Measurements from ENCODE around the gene S1PR4.

Gene S1PR4, protein sequence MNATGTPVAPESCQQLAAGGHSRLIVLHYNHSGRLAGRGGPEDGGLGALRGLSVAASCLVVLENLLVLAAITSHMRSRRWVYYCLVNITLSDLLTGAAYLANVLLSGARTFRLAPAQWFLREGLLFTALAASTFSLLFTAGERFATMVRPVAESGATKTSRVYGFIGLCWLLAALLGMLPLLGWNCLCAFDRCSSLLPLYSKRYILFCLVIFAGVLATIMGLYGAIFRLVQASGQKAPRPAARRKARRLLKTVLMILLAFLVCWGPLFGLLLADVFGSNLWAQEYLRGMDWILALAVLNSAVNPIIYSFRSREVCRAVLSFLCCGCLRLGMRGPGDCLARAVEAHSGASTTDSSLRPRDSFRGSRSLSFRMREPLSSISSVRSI

DNA sequence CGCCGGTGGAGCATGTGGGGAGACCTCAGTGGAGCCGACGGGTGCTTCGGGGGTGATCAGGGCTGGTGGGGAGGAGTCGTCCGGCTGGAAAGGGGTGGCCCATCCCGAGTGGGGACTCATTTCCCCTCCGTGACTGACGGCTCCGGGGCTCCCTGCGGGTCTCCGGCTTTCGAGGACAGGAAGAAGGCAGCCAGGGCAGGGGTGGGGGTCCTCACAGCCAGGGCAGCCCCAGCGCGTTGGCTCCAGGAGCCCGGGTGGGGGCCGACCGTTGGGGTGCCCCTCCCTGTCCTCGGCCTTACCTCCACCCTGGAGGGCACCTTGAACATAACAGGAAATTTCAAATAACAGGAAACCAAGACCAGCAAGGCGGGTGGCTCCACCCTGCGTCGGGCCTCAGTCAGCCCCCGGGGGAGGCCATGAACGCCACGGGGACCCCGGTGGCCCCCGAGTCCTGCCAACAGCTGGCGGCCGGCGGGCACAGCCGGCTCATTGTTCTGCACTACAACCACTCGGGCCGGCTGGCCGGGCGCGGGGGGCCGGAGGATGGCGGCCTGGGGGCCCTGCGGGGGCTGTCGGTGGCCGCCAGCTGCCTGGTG is at the start of gene S1PR4:
Gene S1PR4, plus strand, starts transcription at position 393 of the 596 bp plus-strand sequence. Its CDS starts 24 bp downstream, at position 417.
- peak; percentile 88 for DNase-seq
- in situ Hi-C loops (cut with MboI; ENCODE audit: low pct_unique_long_range_greater_than_20kb, low sequenced_read_pairs) = no loop called here

DNA sequence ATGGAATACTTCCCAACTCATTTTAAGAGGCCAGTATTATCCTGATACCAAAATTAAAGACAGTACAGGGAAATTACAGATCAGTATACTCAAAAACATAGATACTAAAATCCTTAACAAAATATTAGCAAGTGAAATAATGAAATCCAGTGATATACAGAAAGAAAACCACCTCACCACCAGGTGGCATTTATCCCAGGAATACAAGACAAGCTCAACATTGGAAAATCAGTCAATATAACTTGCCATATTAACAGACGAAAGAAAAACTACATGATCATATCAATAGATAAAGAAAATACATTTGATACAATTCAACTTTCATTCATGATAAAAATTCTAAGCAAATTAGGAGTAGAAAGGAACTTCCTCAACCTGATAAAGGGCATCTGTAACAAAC is 49.5 kb upstream of the S1PR4 start:
- DNase-seq = peak; percentile 55

DNA sequence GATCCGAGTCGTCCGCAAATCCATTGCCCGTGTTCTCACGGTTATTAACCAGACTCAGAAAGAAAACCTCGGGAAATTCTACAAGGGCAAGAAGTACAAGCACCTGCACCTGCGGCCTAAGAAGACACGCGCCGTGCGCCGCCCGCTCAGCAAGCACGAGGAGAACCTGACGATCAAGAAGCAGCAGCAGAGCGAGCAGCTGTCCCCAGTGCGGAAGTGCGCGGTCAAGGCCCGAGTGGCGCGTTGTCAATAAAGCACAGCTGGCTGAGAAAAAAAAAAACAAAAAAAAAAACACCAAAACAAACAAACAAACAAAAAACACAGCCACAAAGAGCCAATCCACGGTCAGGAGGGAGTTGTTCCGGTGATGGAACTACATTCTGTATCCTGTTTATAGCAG is 47.4 kb upstream of the S1PR4 start:
- in situ Hi-C loops (cut with MboI; ENCODE audit: low pct_unique_long_range_greater_than_20kb, low sequenced_read_pairs) = no loop called here
- DNase-seq = peak; percentile 79

More for the DNA sequence above, 49.5 kb upstream of the S1PR4 start:
- in situ Hi-C loops (cut with MboI; ENCODE audit: low pct_unique_long_range_greater_than_20kb, low sequenced_read_pairs) = no loop called here

DNA sequence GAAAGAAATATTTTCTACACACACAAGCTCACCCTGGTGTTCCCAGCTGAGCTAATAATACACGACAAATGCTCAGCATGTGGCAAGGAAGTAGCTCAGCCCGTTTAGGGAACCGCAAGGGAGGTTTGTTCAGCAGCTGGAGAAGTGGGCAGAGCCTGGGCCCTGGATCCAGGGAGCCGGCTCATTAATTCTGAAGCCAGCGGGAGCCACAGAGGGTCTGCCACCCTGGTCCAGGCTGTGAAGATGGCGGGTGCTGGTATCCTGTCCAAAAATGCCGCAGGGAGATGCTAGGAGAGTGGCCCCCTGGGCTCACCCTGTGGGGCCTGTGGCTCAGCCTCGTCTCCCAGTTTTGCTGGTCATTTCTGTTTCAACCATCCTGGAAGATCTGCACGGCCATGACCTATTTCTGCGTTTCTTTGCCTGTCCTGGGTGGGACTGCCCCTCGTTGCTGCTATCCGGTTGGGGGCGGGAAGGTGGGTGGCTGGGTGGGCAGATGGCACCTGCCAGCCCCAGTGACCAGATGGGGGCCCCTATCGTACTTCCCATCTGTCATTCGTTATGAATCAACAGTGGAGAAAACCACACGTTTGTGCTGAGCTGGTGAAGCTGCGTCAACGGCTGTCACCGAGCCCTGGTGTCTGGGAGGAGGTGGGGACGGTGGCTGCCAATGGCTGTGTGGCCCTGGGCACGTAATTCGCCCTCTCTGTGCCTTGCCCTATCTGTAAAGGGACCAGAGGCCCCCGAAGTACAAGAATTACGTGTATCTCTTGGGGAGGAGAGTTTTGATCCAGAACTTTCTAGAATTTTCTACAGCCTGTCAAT is 45.4 kb upstream of the S1PR4 start:
- DNase-seq = peak; percentile 92
- in situ Hi-C loops (cut with MboI; ENCODE audit: low pct_unique_long_range_greater_than_20kb, low sequenced_read_pairs) = no loop called here

DNA sequence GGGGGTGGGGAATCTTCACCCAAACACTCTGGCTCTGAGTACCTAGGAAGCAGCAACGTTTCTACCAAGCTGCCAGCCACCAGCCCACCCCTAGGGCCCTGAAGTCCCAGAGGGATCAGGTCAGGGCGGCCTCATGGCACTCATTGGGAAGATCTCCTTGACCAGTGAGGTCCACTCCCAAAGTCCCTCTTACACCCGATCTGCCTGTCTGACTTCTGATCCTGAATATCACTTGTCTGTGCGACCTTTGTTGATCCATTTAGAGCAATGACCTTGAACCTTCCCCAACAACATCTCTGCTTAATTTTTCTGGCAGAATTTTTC is 44.8 kb upstream of the S1PR4 start:
- no peak for DNase-seq
- in situ Hi-C loops (cut with MboI; ENCODE audit: low pct_unique_long_range_greater_than_20kb, low sequenced_read_pairs) = no loop called here

DNA sequence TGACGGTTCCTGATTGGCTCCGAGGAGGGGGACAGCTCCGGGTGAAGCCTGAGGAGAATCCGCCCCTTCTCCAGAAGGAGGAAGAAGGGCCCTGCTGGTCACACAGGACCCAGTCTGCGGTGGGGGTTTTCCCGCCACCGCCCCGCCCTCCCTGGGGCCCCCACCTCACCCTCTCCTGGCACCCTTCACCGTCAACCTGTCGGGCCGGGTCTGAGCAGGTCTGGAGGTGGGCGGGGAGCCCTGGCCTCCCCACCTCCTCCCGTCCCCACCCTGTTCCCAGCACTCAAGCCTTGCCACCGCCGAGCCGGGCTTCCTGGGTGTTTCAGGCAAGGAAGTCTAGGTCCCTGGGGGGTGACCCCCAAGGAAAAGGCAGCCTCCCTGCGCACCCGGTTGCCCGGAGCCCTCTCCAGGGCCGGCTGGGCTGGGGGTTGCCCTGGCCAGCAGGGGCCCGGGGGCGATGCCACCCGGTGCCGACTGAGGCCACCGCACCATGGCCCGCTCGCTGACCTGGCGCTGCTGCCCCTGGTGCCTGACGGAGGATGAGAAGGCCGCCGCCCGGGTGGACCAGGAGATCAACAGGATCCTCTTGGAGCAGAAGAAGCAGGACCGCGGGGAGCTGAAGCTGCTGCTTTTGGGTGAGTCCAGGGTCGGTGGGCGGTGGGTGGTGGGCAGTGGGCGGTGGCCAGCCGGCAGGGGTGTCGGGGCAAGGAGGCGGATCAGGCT is 42.4 kb upstream of the S1PR4 start, which contains the start of gene GNA15:
Gene GNA15, plus strand, starts transcription at position 73 of the 723 bp plus-strand sequence. Its CDS starts 418 bp downstream, at position 491.
- DNase-seq = peak; percentile 62
- in situ Hi-C loops (cut with MboI; ENCODE audit: low pct_unique_long_range_greater_than_20kb, low sequenced_read_pairs) = no loop called here

DNA sequence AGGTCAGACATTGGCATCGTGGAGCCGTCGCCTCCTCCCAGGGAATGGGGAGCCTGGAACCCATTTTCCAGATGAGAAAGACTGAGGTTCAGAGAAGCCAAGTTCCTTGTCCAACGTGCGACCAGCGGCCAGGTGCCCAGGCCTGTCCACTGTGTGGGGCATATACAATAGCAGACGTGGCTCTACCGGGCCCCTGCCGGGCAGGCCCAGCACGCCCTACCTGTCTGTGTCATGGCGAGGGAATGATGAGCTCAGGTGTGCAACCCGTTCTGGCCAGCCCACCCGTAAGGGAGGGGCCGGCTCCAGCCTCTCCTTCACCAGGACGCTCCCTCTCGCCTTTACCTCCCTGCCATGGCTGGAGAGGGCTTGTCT is 41.9 kb upstream of the S1PR4 start:
- no peak for DNase-seq
- in situ Hi-C loops (cut with MboI; ENCODE audit: low pct_unique_long_range_greater_than_20kb, low sequenced_read_pairs) = no loop called here

DNA sequence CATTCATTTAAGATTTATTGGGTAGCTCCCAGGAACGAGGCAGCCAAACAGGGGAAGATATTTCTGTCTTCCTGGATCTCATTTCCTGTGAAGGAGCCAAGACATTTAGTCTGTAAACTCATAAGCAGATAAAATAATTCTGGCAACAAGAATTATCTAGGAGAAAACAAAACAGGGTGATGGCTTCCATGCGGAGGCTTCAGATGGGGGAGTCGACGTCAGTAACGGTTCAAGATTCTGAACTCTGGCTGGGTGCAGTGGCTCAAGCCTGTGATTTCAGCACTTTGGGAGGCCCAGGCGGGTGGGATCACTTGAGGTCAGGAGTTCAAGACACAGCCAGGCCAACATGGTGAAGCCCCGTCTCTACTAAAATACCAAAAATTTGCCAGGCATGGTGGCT is 41.5 kb upstream of the S1PR4 start:
- in situ Hi-C loops (cut with MboI; ENCODE audit: low pct_unique_long_range_greater_than_20kb, low sequenced_read_pairs) = no loop called here
- DNase-seq = peak; percentile 37

DNA sequence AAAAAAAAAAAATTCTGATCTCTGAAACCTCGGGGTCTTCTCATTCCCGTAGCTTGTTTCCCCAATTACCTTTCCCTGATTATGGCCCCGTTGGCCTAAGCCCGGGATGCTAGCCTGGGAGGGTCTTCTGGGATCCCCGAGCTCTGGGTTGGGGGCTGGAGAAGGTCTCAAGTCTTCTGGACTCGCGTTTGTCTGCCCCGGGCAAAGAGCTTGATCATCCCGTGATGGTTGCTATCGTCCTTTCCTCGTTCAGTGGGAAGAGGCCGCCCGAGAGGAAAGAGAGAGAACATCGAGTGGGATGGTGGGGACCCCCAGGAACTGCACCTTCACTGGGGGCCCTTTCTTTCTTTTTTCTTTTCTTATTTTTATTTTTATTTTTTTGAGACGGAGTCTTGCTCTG is 40.3 kb upstream of the S1PR4 start:
- DNase-seq = no peak
- in situ Hi-C loops (cut with MboI; ENCODE audit: low pct_unique_long_range_greater_than_20kb, low sequenced_read_pairs) = no loop called here

DNA sequence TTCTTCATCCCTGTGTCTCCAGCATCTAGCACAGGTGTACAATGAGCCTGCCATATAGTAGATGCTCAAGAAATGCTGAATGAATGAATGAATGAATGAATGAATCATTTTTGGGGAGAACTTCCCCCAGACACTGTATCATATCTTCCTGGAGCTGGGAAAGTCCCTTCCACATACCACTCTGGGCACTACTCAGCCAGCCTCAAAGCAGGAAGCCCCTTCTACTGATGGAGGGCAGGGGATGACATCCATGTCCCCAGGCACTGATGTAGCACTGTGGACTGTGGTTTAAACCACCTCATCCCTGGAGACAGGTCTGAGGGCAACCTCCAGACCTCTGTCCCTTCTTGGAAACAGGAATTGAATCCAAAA is 37.9 kb upstream of the S1PR4 start:
- in situ Hi-C loops (cut with MboI; ENCODE audit: low pct_unique_long_range_greater_than_20kb, low sequenced_read_pairs) = no loop called here
- DNase-seq = no peak

DNA sequence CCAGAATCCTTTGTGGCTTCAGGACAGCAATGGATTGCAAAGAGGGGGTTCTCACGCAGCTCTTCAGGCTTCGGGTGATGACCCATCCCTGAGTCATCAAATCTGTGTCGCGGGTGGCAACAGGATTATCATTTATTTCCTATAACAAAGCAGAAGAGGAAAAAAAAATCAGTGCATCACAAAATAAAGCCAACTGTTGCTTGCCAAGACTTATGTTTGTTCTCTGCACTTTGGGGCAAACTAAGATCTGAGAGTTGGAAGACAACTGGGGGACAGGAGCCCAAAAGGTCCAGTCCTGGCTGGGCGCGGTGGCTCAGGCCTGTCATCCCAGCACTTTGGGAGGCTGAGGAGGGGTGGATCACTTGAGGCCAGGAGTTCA is 36.3 kb upstream of the S1PR4 start:
- no peak for DNase-seq
- in situ Hi-C loops (cut with MboI; ENCODE audit: low pct_unique_long_range_greater_than_20kb, low sequenced_read_pairs) = no loop called here

DNA sequence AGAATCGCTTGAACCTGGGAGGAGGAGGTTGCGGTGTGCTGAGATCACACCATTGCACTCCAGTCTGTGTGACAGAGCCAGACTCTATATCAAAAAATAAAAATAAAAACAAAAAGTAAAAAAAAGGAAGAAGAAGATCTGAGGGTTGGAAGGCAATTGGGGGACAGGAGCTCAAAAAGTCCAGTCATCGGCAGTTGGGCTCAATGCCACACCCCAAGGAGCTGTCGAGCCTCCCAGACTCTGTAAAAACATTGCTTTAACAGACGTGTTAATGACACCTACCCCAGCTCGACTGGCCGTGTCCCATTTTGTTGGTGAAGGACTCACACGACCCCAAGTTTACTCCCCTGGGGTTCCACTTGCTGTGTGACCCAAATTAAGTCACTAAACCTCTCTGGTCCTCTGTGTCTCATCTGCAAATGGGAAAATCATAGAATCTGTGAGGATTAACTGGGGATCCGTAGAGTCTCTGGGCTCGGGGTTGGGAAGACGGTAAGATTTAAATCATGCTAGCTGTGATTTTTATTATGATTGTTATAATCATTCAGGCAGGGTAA is 35.7 kb upstream of the S1PR4 start:
- in situ Hi-C loops (cut with MboI; ENCODE audit: low pct_unique_long_range_greater_than_20kb, low sequenced_read_pairs) = no loop called here
- DNase-seq = no peak

DNA sequence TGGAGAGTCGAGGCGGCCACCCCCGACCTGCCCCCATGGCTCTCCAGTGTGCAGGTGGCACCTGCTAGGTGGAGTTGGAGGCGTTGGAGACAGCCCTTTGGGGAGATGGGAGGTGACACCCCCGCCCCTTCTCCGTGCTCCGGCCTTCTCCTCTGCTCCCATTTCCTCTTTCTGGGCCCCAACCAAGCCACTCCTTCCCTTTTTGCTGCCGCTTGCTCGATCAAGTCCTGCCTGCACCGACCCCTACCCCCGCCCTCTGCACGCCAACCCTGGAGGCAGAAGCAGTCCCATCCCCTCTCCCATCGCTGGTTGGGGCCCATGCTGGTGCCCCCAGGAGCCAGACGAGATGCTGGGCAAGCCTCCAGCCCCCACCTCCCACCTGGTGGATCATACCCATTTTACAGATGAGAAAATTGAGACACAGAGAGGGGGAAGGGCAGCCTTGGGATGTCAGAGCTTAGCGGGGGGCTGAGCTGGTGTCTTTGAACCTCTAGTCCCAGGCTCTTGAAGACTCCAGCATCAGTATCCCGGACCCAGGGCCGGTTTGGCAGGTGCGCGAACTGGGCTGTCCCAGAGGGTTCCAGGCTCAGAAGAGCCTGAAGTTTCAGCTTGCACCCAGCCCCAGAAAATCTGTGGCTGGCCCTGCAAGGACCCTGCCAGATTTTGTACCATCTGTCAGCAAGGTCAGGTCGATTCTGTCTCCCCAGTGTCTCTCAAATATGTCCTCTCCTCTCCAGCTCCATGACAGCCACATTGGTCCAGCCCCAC is 32.5 kb upstream of the S1PR4 start:
- DNase-seq = peak; percentile 92
- in situ Hi-C loops (cut with MboI; ENCODE audit: low pct_unique_long_range_greater_than_20kb, low sequenced_read_pairs) = no loop called here

DNA sequence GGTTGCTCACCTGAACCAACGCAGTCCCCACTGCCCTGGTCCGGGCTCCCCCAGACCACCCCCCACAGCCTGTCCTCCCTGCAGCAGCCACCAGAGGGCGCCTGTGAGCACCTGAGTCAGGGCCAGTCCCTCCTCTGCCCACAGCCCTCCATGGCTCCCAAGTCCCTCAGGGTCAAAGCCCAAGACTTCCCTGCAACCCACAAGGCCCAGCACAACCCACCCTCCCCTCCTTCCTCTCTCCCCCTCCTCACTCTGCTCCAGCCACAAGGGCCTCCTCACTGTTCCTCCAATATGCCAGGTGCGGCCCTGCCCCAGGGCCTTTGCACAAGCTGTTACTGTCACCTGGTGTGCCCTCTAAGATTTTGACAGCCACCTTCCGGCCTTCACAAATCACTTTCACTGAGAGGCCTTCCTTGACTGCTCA is 31.9 kb upstream of the S1PR4 start:
- DNase-seq = peak; percentile 64
- in situ Hi-C loops (cut with MboI; ENCODE audit: low pct_unique_long_range_greater_than_20kb, low sequenced_read_pairs) = no loop called here

DNA sequence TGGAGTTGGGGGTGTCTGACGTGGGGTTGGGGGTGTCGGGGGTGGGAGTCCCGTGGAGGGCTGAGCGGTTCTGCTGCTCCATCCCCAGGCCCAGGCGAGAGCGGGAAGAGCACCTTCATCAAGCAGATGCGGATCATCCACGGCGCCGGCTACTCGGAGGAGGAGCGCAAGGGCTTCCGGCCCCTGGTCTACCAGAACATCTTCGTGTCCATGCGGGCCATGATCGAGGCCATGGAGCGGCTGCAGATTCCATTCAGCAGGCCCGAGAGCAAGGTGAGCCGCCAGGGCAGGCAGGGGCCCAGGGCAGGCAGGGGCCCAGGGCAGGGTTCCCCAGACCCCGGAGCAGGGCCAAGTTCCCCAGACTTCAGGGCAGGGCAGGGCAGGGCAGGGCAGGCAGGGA is 30.1 kb upstream of the S1PR4 start:
- DNase-seq = no peak
- in situ Hi-C loops (cut with MboI; ENCODE audit: low pct_unique_long_range_greater_than_20kb, low sequenced_read_pairs) = no loop called here

DNA sequence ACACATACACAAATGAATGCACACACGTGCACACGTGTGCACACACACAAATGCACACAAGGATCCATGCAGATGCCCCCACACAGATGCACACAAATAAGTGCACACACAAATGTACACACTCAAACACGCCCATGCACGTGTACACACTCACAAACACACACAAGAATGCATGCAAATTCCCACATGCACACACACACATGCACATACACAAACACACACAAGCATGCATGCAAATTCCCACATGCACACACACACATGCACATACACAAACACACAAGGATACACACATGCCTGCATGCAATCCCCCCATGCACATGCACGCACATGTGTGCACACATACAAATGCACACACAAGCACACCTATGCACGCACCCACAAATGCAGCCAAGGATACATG is 29.5 kb upstream of the S1PR4 start:
- in situ Hi-C loops (cut with MboI; ENCODE audit: low pct_unique_long_range_greater_than_20kb, low sequenced_read_pairs) = no loop called here
- no peak for DNase-seq

DNA sequence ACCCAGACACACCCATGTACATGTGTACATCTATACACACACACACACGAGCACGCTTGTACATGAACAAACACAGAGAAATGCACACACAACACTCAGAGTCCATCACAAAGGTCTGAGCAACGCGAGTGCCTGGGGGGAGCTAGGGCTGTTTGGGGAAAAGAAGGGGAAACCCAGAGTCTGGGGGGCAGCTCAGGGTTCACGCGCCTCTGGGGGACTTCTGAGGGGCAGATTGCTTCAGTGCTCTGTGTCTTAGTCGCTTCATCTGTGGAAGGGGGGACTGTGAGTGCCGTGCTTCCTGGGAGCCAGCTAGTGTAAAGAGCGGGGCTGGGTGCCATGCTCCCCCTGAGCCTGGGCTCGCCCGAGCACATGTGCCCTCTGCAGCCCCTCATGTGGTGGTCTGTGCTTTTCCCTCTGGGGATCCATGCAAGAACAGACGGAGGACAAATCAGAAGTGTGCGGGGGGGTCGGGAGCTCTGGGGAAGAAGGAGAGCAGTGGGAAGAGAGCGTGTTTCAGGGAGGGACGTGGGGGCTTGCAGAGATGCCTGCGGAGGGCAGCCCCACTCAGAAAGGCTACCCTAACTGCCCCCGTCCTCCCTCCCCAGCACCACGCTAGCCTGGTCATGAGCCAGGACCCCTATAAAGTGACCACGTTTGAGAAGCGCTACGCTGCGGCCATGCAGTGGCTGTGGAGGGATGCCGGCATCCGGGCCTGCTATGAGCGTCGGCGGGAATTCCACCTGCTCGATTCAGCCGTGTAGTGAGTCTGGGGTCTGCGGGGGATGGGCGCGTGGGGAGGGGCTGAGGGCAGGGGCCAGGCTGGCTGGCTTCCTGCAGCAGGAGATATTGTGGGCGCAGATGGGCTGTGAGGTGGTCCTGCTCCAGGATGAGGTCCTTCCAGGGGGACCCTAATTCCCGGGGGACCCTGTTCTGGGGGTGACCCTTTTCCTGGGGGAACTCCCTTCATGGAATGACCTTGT is 28.8 kb upstream of the S1PR4 start:
- no peak for DNase-seq
- in situ Hi-C loops (cut with MboI; ENCODE audit: low pct_unique_long_range_greater_than_20kb, low sequenced_read_pairs) = no loop called here
